HepG2 (cell line): ENCODE measurements around the gene IRF2BPL. TPM values are rescaled to one million over a fixed set of nuclear protein-coding genes. Genes with fewer than 3 reads are reported as not detected.
A peak's percentile ranks its signal among the peaks of the same experiment; 100 is the strongest.

Experiments
- ARID5B ChIP-seq: IDR thresholded peaks from 2 replicates; pipeline ENCODE4 v1.4.0; 2020; ENCODE audit warnings: mild to moderate bottlenecking, missing genetic modification reagents
- BCL6 ChIP-seq: IDR thresholded peaks from 2 replicates; pipeline ENCODE4 v1.6.1; 2016; ENCODE audit warnings: missing genetic modification reagents, missing compliant biosample characterization
- EP300 ChIP-seq, 3 experiments: sonication (generic) in 1 of 3; formaldehyde crosslinking in 1 of 3; IDR thresholded peaks; 2 replicates each; pipeline versions ENCODE4 v1.5.1 to v1.6.1; 2011 to 2020; ENCODE audit warnings: low read depth in 2 of 3, low read length in 2 of 3, borderline replicate concordance in 1 of 3, improper control_type of control experiment in 1 of 3, mild to moderate bottlenecking in 1 of 3, missing genetic modification reagents in 1 of 3, moderate library complexity in 1 of 3
- FOSL2 ChIP-seq: sonication (generic); formaldehyde crosslinking; IDR thresholded peaks from 2 replicates; pipeline ENCODE4 v1.4.0; 2020; ENCODE audit warnings: missing genetic modification reagents
- FOXA3 ChIP-seq: IDR thresholded peaks from 2 replicates; pipeline ENCODE4 v1.6.1; 2016; ENCODE audit warnings: missing genetic modification reagents, missing compliant biosample characterization
- FOXO1 ChIP-seq: sonication (generic); formaldehyde crosslinking; IDR thresholded peaks from 2 replicates; pipeline ENCODE4 v1.4.0; 2020; ENCODE audit warnings: missing genetic modification reagents
- HNRNPLL ChIP-seq: fragments of 200-400 bp; formaldehyde crosslinking; IDR thresholded peaks from 2 replicates; pipeline ENCODE4 v1.6.1; 2017; ENCODE audit warnings: mild to moderate bottlenecking, low read depth, low read length; ENCODE audit not compliant: poor library complexity, severe bottlenecking
- KDM1A ChIP-seq: IDR thresholded peaks from 2 replicates; pipeline ENCODE4 v1.6.1; 2016; ENCODE audit warnings: missing compliant biosample characterization
- LCORL ChIP-seq, 2 experiments: fragments of 450-650 bp in 1 of 2; sonication (generic) in 1 of 2; formaldehyde crosslinking in 1 of 2; IDR thresholded peaks; 2 replicates each; pipeline versions ENCODE4 v1.5.0 to v1.6.1; 2017 to 2020; ENCODE audit warnings: antibody characterized with exemption in 1 of 2, missing genetic modification reagents in 1 of 2
- NR2F2 ChIP-seq: IDR thresholded peaks from 2 replicates; pipeline ENCODE4 v1.6.1; 2012; ENCODE audit warnings: low read depth, inconsistent platforms, borderline replicate concordance
- PAX8 ChIP-seq: sonication (generic); formaldehyde crosslinking; IDR thresholded peaks from 2 replicates; pipeline ENCODE4 v1.8.0; 2022; ENCODE audit warnings: mild to moderate bottlenecking, missing genetic modification reagents, borderline replicate concordance
- RFX5 ChIP-seq: IDR thresholded peaks from 2 replicates; pipeline ENCODE4 v1.6.1; 2011; ENCODE audit warnings: low read depth, low read length, improper control_type of control experiment
- SP4 ChIP-seq: sonication (generic); formaldehyde crosslinking; IDR thresholded peaks from 2 replicates; pipeline ENCODE4 v1.8.1; 2023; ENCODE audit warnings: mild to moderate bottlenecking, missing genetic modification reagents
- TGIF2 ChIP-seq: IDR thresholded peaks from 2 replicates; pipeline ENCODE4 v1.6.1; 2016; ENCODE audit warnings: control low read depth, missing compliant biosample characterization
- THRA ChIP-seq: sonication (generic); formaldehyde crosslinking; IDR thresholded peaks from 2 replicates; pipeline ENCODE4 v1.4.0; 2020; ENCODE audit warnings: missing genetic modification reagents, borderline replicate concordance
- ZFP37 ChIP-seq: sonication (generic); formaldehyde crosslinking; IDR thresholded peaks from 2 replicates; pipeline ENCODE4 v1.4.0; 2020; ENCODE audit warnings: missing genetic modification reagents, borderline replicate concordance
- ZNF3 ChIP-seq: IDR thresholded peaks from 2 replicates; pipeline ENCODE4 v1.7.0; 2017; ENCODE audit warnings: inconsistent platforms
- ZNF337 ChIP-seq: sonication (generic); formaldehyde crosslinking; IDR thresholded peaks from 2 replicates; pipeline ENCODE4 v1.5.1; 2020; ENCODE audit warnings: missing genetic modification reagents, low read depth, mild to moderate bottlenecking, borderline replicate concordance
- ZNF468 ChIP-seq: sonication (generic); formaldehyde crosslinking; IDR thresholded peaks from 2 replicates; pipeline ENCODE4 v1.8.0; 2022; ENCODE audit warnings: mild to moderate bottlenecking, moderate library complexity, missing genetic modification reagents
- ZNF503 ChIP-seq: sonication (generic); formaldehyde crosslinking; IDR thresholded peaks from 2 replicates; pipeline ENCODE4 v1.4.0; 2020; ENCODE audit warnings: missing genetic modification reagents
- ZNF629 ChIP-seq: sonication (generic); formaldehyde crosslinking; conservative IDR thresholded peaks from 2 replicates; pipeline ENCODE4 v1.5.0; 2020; ENCODE audit warnings: missing genetic modification reagents
- ZNF773 ChIP-seq: sonication (generic); formaldehyde crosslinking; IDR thresholded peaks from 2 replicates; pipeline ENCODE4 v1.4.0; 2020; ENCODE audit warnings: missing genetic modification reagents, borderline replicate concordance
- ZSCAN22 ChIP-seq: sonication (generic); formaldehyde crosslinking; IDR thresholded peaks from 2 replicates; pipeline ENCODE4 v1.4.0; 2020; ENCODE audit warnings: mild to moderate bottlenecking, missing genetic modification reagents
- ZZZ3 ChIP-seq: sonication (generic); formaldehyde crosslinking; IDR thresholded peaks from 2 replicates; pipeline ENCODE4 v1.4.0; 2020; ENCODE audit warnings: missing genetic modification reagents, mild to moderate bottlenecking, borderline replicate concordance
- polyA plus RNA-seq, 8 experiments: library from polyadenylated mRNA; depleted of rRNA in 3 of 8; stranded (reverse) in 7 of 8; unstranded in 1 of 8; fragments of >200 nt; fragmentation: Illumina TruSeq in 4 of 8; extraction: Trizol in 4 of 8; gene quantifications; 2 replicates each; pipeline versions ENCODE4 v1.2.1 to v1.2.3, GENCODE V29; 2011 to 2016; ENCODE audit warnings: low read depth in 4 of 8, missing spikeins in 1 of 8, mixed read lengths in 1 of 8; ENCODE audit not compliant: insufficient read depth in 1 of 8
- total RNA-seq, 5 experiments: library from RNA; depleted of rRNA; stranded (reverse); fragments of >200 nt; fragmentation: Illumina TruSeq; extraction: Trizol; gene quantifications; 2 replicates each; pipeline ENCODE4 v1.2.3, GENCODE V29; 2016; ENCODE audit warnings: low read depth in 1 of 5

The IRF2BPL gene
- total and polyA plus RNA-seq, 2 of the 13 experiments (the other 11 are each of a cell fraction or from before 2014, with no cell fraction given): 6.6 to 8.4 TPM

- peak; percentile 54; the same call in 1 of the 2 replicates for TF ChIP-seq NR2F2
- TF ChIP-seq ARID5B (CRISPR knock-in tag): peak; percentile 77
- TF ChIP-seq ZNF503 (CRISPR knock-in tag): no peak
- no peak for TF ChIP-seq PAX8 (CRISPR knock-in tag)
- no peak for TF ChIP-seq ZFP37 (CRISPR knock-in tag)
- peak; percentile 51 for TF ChIP-seq FOSL2 (CRISPR knock-in tag)
- TF ChIP-seq LCORL (IDR thresholded peaks at IDR 0.05): no peak
- TF ChIP-seq LCORL (CRISPR knock-in tag; IDR thresholded peaks at IDR 0.05): peak; percentile 83; the same call in 1 of the 2 replicates
- TF ChIP-seq RFX5: no peak
- 0 out of 2 replicates have a peak, but pooled peaks have one; percentile 58 for TF ChIP-seq TGIF2 (CRISPR knock-in tag)
- no peak for TF ChIP-seq HNRNPLL
- TF ChIP-seq ZZZ3: no peak
- peak; percentile 87 for TF ChIP-seq BCL6 (CRISPR knock-in tag)
- TF ChIP-seq THRA (CRISPR knock-in tag): peak; percentile 36; the same call in 1 of the 2 replicates
- no peak for TF ChIP-seq SP4 (CRISPR knock-in tag)
- 0 out of 2 replicates have a peak, but pooled peaks have one; percentile 27 for TF ChIP-seq FOXO1 (CRISPR knock-in tag)
- TF ChIP-seq ZNF629: no peak
- TF ChIP-seq KDM1A (CRISPR knock-in tag): no peak
- no peak for TF ChIP-seq ZNF468 (CRISPR knock-in tag)
- TF ChIP-seq ZSCAN22 (CRISPR knock-in tag): no peak
- TF ChIP-seq ZNF3: no peak
- no peak for TF ChIP-seq ZNF773 (CRISPR knock-in tag)
- peak; percentile 62 for TF ChIP-seq FOXA3 (CRISPR knock-in tag)
- TF ChIP-seq EP300 (IDR thresholded peaks at IDR 0.05; ENCODE audit: low read depth in 2 of 2, low read length in 2 of 2): peak in 1 of 2 experiments; percentile 52; a peak in 1 of 4 replicates
- TF ChIP-seq EP300 (CRISPR knock-in tag; IDR thresholded peaks at IDR 0.05; ENCODE audit: borderline replicate concordance): 0 out of 2 replicates have a peak, but pooled peaks have one; percentile 27
- TF ChIP-seq ZNF337 (CRISPR knock-in tag): no peak
Measured at GRCh38 chr14:77044783-77045237, 16.3 kb upstream of the IRF2BPL start (continued).
